Subcutaneous adipose tissue (tissue), 4 donors: Measurements from ENCODE around the gene WWOX. TPM values are rescaled to one million over a fixed set of nuclear protein-coding genes. Genes with fewer than 3 reads are reported as not detected.

Experiments used
- total RNA-seq, 4 donors: library from RNA; depleted of rRNA; stranded (reverse); fragments of >200 nt; gene quantifications; one replicate each; pipeline ENCODE4 v1.1.0, GENCODE V29; 2016
- TF ChIP-seq, protein P1 (sequence below): fragments of 450-650 bp; IDR thresholded peaks from one replicate; pipeline ENCODE4 v1.5.1; 2016; ENCODE audit warnings: low read depth, mild to moderate bottlenecking, control low read depth, antibody characterized with exemption, moderate library complexity

WWOX gene
- total RNA-seq, 4 donors from 2014 or later = 31.4 to 67.8 (median 46.0) TPM

- TF ChIP-seq, protein P1, sequence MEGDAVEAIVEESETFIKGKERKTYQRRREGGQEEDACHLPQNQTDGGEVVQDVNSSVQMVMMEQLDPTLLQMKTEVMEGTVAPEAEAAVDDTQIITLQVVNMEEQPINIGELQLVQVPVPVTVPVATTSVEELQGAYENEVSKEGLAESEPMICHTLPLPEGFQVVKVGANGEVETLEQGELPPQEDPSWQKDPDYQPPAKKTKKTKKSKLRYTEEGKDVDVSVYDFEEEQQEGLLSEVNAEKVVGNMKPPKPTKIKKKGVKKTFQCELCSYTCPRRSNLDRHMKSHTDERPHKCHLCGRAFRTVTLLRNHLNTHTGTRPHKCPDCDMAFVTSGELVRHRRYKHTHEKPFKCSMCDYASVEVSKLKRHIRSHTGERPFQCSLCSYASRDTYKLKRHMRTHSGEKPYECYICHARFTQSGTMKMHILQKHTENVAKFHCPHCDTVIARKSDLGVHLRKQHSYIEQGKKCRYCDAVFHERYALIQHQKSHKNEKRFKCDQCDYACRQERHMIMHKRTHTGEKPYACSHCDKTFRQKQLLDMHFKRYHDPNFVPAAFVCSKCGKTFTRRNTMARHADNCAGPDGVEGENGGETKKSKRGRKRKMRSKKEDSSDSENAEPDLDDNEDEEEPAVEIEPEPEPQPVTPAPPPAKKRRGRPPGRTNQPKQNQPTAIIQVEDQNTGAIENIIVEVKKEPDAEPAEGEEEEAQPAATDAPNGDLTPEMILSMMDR = no peak
Measured at GRCh38 chr16:78504401-78504851, 405.0 kb downstream of the WWOX start.

DNA sequence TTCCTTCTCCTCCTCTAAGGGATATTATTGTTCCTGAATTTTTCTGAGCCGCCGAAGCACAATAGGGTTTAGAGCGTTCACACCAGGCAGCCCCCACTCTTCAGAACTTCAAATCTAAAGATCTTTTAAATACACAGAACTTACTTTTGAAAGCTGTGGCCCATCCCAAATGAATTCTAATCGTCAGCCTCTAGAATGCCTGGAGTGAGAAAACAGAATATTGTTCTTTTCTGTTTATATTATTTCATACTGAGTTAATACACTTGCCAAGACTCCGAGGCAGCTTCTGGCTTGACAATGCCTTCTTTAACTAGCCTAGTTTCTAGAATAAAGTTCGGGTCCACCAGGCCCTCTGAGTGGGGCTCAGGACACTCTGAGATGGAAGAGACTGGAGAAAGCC is 405.6 kb downstream of the WWOX start:
- TF ChIP-seq, protein P1 = no peak

DNA sequence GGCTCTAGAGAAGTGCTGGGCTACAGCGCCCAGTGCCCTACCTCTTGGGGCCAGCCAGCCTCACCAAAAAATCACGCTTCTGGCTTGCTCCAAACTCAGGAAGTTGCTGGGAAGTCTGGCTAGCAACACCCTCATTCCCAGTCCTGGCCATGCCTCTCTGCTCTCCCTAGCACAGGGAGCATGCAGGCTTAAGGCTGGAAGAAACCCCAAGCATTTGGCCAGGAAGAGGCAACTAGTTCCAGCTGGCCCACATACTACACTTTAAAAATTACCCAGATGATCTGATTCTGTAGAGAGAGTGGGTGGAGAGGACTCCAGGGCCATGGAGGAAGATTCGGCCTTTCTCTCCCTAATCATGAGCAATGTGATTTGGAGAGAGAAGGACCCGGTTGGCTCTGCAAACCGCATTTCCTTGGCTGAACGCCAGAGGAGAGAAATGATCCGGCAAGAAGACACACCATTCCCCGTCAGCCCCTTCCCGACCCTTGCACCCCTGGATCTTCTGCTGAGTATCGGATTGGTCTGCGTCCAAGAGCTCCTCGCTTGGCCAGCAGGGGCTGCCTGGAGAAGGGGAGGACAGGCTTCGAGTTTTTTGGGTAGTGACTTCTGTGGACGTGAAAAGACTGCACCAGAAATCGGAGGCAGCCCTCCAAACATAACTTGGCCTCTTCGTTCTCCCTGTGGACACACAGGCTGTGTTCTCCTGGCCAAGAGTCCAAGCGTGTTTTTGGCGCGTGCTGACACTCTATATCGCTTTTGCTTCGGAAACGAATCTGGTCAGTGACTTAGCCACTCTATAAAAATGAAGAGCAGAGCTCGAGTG is 406.3 kb downstream of the WWOX start:
- TF ChIP-seq, protein P1 = no peak

DNA sequence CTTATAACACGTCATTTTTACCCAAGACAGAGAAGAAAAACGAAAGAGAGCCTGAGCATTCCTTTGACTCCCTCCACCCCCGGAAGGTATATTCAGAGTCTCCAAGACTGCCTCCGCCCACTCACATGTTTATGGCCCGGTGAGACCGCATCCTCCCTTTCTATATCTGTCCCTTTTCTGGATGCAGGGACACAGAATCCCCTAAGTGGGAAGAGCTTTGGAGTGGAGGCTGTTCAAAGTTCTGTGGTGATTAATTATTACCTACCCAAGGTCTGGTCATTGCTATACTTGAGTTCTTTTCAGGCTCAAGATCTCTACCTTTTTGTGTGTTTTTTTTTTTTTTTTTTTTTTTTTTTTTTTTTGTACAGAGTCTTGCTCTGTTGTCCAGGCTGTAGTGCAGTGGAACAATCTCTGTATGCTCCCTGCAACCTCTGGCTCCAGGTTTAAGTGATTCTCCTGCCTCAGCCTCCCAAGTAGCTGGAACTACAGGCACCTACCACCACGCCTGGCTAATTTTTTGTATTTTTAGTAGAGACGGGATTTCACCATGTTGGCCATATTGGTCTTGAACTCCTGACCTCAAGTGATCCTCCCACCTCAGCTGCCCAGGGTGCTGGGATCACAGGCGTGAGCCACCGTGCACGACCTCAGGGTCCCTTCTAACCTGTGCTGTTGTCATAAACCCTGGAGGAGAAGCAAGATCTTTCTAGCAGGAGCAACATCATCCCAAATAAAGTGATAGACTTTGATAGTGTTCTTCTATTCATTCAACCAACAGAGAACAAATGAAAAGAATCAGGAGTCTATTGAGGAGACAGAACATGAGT is 407.1 kb downstream of the WWOX start:
- TF ChIP-seq, protein P1 = no peak

DNA sequence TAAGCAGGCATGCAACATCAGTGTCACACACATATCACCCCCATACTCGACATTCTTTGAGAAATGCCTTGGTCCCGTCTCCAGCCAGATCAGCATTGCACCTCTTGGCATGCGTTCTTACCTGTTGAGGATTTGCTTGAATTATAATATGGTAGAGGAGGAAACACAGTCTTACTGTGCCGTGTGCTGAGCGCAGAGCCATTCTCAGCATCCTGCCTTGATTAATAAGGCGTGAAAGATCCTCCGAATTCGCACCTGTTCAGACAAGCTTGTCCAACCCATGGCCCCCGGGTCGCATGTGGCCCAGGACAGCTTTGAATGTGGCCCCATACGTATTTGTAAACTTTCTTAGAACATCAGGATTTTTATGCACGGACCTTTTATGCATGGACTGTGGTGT is 408.1 kb downstream of the WWOX start:
- TF ChIP-seq, protein P1 = no peak

DNA sequence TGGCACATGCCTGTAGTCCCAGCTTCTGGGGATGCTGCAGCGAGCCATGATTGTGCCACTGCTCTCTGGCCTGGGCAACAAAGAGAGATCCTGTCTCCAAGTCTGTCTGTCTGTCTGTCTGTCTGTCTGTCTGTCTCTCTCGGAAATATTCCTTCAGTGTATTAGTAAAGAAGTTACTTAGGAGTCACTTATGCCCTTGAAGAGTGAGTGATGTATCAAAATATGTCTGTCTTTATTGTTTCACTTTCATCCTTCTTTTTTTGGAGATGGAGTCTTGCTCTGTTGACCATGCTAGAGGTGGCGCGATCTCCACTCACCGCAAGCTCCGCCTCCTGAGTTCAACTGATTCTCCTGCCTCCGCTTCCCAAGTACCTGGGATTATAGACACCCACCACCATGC is 410.5 kb downstream of the WWOX start:
- TF ChIP-seq, protein P1 = no peak

- TF ChIP-seq, protein P1 = no peak
Measured at GRCh38 chr16:78510496-78510895, 411.0 kb downstream of the WWOX start.
